Nucleus accumbens (tissue), 56 donors: Measurements from ENCODE around the gene GNG7.
"Not testable (repeated sequence)": the region's sequence is repeated elsewhere in the genome, so short reads cannot be mapped to it uniquely, and the experiment has no call there.

Experiments
- DNase-seq, 56 donors: peaks; one replicate each; lab custom pipeline; 2025; lab: John Stamatoyannopoulos, UW

Gene GNG7

DNA sequence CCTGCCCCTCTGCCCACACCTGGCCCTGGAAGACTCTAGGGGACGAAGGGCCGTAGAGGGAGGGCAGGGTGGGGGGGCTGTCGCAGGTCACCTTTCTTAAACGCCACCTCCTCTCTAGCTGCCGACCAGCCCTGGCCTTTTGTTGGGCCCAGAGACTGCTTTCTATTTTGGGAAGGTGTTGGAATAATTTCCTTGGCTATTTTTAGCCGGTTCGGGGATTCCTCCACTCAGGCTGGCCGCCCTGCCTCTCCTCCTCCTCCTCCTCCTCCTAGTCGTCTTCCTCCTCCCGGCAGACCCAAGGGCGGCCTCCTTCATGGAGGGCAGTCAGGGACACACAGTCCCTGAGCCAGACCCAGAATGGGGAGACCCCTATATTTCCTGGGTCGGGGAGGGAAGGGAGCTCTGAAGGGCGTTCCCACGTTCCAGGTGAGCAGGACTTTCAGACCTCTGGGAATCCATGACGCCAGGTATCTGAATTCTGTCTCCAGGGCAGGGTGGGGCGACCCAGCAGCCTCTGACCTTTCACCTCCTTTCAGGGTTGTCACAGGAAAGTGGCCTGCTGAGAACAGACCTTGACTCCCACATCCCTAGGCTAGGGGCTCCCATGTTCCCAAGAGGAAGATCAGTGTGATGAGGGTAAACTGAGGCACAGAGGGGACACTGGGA, 206.7 kb downstream of the GNG7 start:
- DNase-seq: no peak

DNA sequence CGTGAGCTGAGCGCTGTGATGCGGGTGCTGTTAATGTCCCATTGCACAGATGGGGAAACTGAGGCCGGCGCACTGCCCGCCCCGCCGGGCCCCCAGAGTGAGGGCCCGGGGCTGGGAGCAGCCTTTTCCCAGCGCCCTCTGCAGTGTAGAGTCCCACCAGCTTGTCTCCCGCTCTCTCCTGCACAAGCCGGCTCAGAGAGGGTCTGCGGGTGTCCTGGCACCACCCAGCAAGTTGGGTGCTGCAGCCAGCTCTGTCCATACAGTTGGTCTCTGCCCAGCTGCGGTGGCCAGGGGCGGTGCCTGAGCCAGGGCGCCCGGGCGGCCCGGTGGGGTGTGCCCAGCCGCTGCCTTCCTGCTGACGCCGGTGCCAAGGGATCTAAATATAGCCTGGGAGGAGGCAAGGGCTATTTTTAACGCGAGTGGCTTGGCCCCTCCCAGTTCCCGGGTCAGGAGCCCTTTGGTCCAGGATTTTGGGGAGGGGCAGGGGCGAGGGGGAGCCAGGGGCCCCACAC, 207.3 kb downstream of the GNG7 start:
- DNase-seq: peak in 14 of 56 donors; percentile 11 to 76 (median 40)

DNA sequence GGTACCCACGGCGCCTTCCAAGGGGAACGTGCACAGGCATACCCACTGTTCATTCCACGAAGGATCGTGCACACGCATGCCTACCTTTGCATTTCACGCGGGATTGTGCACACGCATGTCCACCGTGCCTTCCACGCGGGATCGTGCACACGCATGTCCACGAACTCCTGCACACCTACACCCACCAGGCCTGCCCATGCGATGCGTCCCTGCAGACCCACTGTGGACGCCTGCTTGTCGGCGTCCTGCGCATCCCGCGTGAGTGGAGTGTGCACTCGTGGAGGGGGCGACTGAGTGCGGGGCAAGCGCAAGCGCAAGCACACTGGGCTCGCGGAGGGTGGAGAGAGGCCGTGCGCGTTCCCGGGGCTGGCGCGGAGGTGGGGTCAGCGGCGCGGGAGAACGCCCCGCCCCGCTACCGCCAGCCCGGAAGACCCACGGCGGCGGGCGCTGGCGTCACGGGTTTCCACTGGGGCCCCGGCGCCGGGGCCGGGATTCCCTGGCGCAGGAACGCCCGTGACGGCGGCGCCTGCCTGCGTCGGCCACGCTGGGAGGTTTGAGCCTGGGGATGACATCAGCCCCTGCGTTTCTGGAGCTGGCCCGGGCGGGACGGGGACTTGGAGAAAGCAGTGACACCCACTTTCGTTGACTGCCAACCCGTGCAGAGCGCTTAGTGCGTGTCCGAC, 207.9 kb downstream of the GNG7 start:
- peak in 43 of 56 donors; percentile 10 to 83 (median 51) for DNase-seq

DNA sequence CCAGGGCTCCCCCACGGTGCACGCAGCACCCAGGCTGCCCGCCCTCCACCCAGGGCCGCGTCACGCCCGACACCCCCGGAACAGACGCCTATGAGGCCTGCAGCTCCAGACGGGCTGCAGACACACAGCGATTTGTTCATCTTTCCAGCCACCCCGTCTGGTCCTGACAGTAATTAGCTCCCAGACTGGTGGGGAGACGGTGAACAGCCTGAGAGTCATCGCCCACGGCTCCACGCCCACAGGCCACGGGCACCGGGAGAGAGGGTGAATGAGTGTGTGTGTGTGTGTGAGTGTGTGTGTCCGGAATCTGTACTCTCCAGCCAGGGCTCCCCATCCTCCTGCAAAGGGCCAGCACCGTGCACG, 208.4 kb downstream of the GNG7 start:
- DNase-seq: peak in 7 of 56 donors; percentile 8 to 42 (median 25)

DNA sequence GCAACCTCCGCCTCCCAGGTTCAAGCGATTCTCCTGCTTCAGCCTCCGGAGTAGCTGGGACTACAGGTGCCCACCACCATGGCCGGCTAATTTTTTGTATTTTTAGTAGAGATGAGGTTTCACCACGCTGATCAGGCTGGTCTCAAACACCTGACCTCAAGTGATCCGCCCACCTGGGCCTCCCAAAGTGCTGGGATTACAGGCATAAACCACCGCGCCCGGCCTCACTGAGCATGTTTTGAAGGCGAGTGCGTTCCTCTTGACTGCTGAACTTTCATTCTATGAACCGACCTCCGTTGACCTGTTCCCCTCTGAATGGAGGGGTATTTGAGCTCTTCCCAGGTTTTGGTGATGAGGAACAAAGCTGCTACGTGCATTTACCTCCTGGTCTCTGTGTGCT, 209.0 kb downstream of the GNG7 start:
- not testable (repeated sequence) for DNase-seq

DNA sequence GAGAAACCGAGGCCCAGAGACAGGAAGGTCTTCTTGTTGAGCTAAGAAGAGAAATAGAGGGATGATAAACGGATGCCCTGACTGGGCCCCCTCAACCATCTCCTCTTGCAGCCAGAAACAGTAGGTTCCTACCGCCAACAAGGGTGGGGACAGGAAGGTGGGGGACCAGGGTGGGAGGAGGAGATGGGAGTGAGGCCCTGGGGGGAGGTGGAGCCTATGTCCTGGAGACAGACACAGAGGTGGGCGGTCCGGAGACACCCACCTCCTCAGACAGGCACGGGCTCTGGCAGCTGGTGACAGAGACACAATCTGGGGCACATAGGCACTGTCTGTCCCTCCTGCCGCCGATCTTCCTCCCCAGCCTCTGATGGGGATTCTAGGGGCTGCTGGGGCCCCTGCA, 209.6 kb downstream of the GNG7 start:
- no peak for DNase-seq

DNA sequence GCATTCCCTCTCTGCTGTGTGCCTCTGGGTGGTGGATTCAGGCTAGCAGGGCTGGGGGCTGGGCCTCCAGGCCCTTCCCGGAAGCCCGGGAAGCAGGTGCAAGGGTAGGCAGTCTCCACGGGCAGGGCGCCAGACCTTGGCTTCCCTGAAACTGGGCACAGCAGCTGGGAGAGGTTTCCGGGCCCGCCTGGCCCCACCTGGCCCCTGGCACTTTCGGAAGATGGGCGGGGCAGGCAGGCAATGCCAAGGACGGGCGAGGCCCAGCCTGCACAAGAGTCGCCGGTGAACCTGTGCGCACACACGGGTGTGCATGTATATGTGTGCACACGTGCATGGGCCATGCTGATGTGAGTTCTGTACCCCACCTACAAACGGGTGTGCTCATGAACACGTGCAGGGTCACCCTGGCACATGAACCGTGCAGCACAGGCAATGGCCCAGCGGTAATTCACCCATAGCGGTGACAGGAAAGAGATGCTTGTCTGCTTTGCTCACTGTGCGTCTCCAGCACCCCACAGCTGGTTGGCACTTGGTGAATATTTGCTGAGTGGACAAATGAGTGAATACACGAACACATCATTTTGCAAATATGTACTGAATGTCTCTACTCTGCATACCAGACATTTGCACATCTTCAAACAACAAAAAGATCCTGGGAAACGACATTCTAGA, 211.2 kb downstream of the GNG7 start:
- DNase-seq: no peak

DNA sequence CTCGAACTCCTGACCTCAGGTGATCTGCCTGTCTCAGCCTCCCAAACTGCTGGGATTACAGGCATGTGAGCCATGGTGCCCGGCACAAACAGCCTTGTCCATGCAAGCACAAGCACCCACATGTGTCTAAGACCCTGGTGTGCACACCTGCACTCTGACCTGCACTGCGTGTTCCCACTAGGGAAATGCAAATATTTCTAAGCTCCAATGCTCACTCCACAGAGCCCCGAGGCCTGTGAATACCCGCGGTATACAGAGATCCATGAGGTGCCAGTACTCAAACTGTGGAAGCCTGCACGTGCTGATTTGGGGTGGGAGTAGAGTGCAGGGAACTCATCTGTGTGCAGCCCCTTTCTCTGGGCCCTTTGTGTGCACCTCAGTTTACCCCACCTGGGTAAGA, 211.8 kb downstream of the GNG7 start:
- no peak for DNase-seq

DNA sequence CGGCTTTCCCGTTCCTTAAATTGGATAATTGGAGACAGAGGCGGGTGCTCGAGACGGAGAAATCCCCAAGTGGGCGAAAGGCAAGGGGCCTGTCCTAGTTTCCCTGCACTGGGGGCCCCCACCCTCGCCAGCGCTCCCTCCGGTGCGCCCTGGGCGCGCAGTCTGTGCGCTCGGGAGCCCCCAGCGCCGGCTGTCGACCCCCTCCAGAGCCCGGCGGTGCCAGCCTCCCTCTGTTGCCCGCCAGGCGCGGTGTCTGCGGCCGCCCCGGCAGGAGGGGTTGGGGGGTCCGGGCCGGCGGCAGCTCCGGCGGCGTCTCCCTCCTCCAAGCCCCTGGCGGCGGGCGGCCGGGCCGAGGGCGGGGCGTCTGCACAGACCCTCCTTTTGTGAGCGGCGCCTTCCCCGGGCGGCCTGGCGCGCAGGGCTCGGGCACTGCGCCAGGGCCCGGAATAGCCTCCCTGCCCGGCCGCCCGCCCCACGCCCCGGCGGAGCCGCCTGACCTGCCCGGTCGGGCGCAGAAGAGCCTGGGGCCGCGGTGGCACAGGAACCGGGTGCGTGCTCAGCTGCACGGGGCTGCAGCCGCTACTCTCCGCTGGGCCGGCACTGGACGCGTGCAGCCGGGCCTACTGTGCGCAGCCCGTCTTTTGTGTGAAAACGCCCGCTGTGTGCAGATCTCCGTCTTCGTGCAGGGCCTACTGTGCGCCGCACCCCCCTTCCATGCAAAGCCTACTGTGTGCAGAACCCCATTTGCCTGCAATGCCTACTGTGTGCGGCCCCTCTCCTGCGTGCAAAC, 213.4 kb downstream of the GNG7 start:
- DNase-seq: peak in 26 of 56 donors; percentile 2 to 74 (median 27)

DNA sequence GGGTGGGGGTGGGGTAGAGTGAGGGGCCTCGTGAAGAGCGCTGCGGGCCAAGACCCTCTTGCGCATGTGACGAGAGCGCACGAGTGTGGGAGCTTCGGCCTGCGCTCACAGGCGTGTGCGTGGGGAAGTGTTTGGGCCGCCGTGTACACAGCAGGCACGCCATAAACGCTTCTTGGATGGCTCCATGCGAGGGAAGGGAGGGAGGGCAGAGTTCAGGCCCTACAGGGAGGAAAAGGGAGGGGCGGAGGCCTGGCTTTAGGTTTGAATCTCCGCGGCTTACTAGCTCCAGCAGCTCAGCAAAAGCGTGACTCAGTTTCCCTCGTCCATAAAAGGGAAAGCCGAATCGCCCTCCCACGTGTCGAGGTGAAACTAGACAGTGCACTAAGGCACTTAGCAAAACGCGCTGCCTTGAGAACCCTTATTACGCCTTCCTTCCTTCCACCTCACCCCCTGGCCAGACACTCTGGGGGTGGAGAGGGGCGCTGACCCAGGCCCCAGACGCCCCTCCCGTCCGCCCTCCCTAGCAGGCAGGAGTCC, 214.0 kb downstream of the GNG7 start:
- no peak for DNase-seq

DNA sequence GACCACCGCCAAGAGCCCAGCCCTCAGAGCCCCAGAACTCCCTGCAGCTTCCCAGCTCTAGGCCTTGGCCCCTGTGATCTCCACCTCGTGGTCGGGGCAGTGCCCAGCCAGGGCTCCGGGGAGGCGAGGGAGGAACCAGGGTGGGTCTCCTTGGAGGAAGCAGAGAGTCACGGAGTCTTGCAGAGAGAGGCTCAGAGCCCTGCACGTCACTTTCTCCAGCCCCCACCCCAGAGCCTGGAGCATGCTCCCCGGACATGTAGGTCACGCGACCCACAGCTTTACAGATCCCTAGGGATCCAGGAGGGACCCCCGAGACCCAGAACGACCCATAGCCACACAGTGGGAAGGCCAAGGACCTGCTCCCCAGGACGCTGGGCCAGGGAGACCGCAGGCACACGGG, 214.7 kb downstream of the GNG7 start:
- peak in 1 of 56 donors; percentile 16 for DNase-seq

DNA sequence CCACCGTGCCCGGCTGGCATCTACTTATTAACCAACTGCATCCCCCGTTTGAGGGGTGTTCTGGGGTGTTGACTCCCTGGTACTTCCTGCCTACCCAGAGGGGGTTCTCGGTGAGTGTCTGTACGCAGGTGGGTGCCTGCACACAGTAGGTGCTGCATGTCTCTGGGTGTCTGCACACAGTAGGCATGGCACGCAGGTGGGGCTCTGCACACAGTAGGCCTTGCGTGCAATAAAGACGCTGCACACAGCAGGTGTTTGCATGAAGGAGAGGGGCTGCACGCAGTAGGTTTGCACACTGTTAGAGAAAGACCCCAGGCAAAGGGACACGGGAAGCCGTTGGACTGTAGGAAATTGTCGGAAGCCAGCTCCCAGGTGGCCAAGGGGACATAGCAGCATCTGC, 215.4 kb downstream of the GNG7 start:
- no peak for DNase-seq

DNA sequence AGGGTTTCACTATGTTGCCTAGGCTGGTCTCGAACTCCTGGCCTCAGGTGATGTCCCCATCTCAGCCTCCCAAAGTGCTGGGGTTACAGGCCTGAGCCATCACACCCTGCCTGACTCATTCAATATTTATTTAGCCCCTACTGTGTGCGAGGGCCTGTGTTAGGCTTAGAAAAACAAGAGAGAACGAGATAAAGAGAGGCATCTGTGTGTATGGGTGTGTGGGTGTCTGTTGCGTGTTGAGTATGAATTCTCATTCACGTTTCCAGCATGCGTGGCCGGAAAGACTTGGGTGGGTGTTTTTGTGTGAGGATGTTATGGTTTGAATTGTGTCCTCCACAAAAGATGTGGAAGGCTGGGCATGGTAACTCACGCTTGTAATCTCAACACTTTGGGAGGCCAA, 217.1 kb downstream of the GNG7 start:
- no peak for DNase-seq

DNA sequence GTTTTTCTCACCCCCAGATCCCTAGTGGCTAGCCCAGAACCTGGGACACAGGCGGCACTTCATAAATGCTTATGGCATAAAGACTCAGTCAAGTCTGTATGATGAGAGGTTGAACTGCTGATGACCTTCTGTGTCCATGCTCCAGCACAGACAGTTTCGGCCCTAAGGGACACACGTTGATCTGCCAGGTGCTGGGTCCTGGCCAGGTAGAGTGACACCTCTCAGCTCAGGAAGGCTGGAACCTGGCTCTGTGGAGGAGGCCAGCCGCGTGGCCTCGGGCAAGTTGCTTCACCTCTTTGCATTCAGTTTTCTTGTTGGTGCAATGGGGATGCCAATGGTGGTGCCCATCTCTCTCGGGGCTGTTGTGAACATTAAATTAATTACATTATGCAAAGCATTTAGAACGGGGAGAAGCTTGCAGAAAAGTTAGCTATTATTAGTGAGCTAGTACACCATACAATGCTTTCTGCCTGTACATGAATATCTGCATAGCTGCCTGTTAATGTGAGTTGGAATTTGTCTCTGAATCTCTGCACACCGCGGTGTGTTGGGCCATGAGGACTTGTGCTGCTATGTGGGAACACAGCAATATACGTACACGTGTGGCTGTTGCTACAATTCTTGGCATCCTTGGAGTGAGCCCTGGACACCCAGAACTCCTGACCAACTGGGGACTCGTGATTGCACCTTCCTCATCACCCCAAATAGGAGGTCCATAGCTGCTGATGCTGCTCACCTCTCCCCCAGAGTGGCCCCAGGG, 218.1 kb downstream of the GNG7 start:
- DNase-seq: no peak

DNA sequence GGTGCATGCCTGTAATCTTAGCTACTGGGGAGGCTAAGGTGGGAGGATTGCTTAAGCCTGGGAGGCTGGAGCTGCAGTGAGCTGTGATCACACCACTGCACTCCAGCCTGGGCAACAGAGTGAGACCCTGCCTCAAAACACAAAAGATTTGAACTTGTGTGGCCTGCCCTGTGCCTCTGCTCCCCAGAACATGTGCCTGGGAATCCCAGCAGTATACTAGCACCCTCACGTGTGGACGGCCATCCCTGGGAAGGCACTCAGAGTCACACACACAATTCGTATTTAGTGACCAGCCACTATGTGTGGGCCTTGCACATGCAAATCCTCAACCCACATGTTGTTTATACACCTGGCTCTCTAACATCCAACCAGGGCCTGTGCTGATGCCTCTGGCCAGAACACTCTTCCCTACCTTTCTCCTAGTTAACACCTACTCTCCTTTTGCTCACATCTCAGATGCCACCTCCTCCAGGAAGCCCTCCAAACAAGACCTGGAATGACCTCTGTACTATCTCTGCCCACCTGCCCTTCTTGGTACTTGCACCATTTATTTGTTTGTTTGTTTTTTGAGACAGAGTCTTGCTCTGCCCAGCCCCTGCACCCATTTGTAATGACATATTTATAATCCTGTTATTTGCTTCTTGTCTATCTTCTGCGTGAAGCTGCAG, 218.9 kb downstream of the GNG7 start:
- DNase-seq: no peak

DNA sequence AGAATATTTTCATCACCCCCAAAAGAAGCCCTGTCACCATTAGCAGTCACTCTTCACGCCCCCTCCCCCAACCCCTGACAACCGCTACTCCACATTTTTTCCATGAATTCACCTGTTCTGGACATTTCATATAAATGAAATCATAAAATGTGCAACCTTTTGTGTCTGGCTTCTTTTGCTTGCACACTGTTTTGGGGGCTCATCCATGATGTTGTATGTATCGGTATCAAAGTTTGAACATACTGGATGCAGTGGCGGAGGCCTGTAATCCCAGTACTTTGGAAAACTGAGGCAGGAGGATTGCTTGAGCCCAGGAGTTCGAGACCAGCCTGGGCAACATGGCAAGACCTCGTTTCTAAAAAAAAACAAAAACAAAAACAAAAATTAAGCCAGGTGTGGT, 219.4 kb downstream of the GNG7 start:
- no peak for DNase-seq

DNA sequence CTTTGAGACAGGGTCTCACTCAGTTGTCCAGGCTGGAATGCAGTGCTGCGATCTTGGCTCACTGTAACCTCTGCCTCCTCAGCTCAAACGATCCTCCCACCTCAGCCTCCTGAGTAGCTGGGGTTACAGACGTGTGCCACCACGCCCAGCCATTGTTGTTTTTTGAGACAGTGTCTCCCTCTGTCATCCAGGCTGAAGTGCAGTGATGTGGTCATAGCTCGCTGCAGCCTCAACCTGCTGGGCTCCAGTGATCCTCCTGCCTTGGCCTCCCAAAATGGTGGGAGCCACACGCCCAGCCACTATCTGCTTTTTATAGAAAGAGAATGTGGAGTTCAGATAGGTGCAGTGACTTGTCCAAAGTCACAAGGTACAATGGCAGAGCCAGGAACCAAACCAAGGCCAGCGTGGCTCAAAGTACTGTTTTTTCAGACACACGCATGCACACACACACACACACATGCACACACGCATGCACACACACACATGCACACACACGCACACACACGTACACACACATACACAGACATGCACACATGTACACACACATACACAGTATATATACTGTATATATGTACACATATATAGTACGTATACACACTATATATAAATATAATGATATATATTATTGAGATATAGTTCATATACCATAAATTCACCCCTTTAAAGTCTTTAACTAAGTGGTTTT, 220.0 kb downstream of the GNG7 start:
- no peak for DNase-seq

DNA sequence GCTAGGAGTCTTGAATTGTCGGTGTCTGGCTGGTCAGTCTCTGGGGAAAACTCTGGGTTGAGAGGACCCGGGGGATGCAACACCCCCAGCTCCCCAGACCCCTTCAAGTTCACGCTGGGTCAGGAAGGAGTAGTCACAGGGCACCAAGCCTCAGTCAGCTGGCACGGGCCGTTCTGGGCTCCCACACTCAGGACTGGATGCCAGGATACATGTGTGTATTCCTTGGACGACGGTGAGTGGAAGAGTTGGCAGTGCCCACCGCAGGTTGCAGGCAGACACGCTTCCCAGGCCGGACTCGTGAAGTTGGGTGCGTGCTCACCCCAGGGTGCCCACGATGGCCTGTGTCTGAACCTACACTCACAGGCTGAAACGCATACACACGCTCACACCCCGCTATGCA, 221.0 kb downstream of the GNG7 start:
- DNase-seq: no peak
